Adrenal gland (tissue), 12 donors: ENCODE results near the gene PNPLA7. TPM values are rescaled to one million over a fixed set of nuclear protein-coding genes. Genes with fewer than 3 reads are reported as not detected.

Experiments used
- DNase-seq, 7 donors: peaks; one replicate each; pipeline ENCODE4 v3.0.0-alpha.2; 2019 to 2020
- H3K27ac ChIP-seq, 5 donors: fragments of 200-600 bp; sonication (generic) in 4 of 5; 1 replicate in 3 of 5; 2 replicates in 2 of 5; pipeline versions ENCODE4 v1.5.1 to v1.8.0; 2016 to 2020; ENCODE audit warnings: mild to moderate bottlenecking in 1 of 5
- H3K27me3 ChIP-seq: fragments of 200-600 bp; 2 replicates; pipeline ENCODE4 v1.8.0; 2021
- H3K36me3 ChIP-seq, 2 donors: fragments of 200-600 bp; replicated peaks in 1 of 2; 1 replicate in 1 of 2; 2 replicates in 1 of 2; pipeline versions ENCODE4 v1.5.1 to v1.8.0; 2018 to 2022
- H3K4me1 ChIP-seq, 2 donors: fragments of 200-600 bp; replicated peaks in 1 of 2; 1 replicate in 1 of 2; 2 replicates in 1 of 2; pipeline versions ENCODE4 v1.5.1 to v1.8.0; 2018 to 2021
- H3K4me3 ChIP-seq, 4 donors: fragments of 200-600 bp; sonication (generic) in 3 of 4; one replicate each; pipeline ENCODE4 v1.5.1; 2016 to 2018
- H3K9me3 ChIP-seq, 3 donors: fragments of 200-600 bp; sonication (generic) in 1 of 3; replicated peaks in 1 of 3; 1 replicate in 2 of 3; 2 replicates in 1 of 3; pipeline versions ENCODE4 v1.5.1 to v1.8.0; 2016 to 2021
- CTCF ChIP-seq, 6 experiments: fragments of 450-650 bp in 4 of 6; fragments of 200-600 bp in 2 of 6; sonication (generic) in 1 of 6; IDR thresholded peaks; 1 replicate in 5 of 6; 2 replicates in 1 of 6; pipeline versions ENCODE4 v1.5.1 to v1.8.0; 2016 to 2021; ENCODE audit warnings: antibody characterized with exemption in 6 of 6, mild to moderate bottlenecking in 2 of 6, moderate library complexity in 1 of 6
- POLR2A ChIP-seq, 2 donors: fragments of 450-650 bp; IDR thresholded peaks; one replicate each; pipeline ENCODE4 v1.6.1; 2017; ENCODE audit warnings: antibody characterized with exemption in 2 of 2, mild to moderate bottlenecking in 2 of 2, moderate library complexity in 1 of 2
- WGBS, 4 donors: extraction: QIAGEN DNeasy Blood & Tissue Kit in 2 of 4; methylation state at CpG; one replicate each; pipeline versions ENCODE4 v1.1.5 to v1.1.7; 2013 to 2017; 5-methylcytosine and 5-hydroxymethylcytosine counted together
- intact Hi-C, 2 donors: fragments of 100-400 bp; cut with DNase I; formaldehyde crosslinking; loops; one replicate each; pipeline versions ENCODE4 v1.14.1 to v1.15.0; 2022 to 2023
- polyA plus RNA-seq, 3 donors: library from polyadenylated mRNA; stranded (reverse); fragments of 200-250 nt in 2 of 3; fragments of 350-450 nt in 1 of 3; fragmentation: Illumina TruSeq in 1 of 3; extraction: RNeasy Lipid Tissue Mini Kit (QIAGEN cat#74804) in 1 of 3; gene quantifications; one replicate each; pipeline ENCODE4 v1.2.3, GENCODE V29; 2013 to 2014
- total RNA-seq, 9 donors: library from RNA; depleted of rRNA in 4 of 9; stranded (reverse); fragments of >200 nt in 4 of 9; fragments of 120-200 nt in 1 of 9; fragmentation: NEBNext Ultra II Directional in 1 of 9; extraction: Animal tissue kit (Norgen Biotek cat#: 25700) in 1 of 9; gene quantifications; one replicate each; pipeline versions ENCODE4 v1.1.0 to v1.2.4, GENCODE V29; 2013 to 2023
- donor health status: healthy with polysubstance abuse.
- donor health status: Bipolar disorder and iron deficiency.
- donor health status: DM: yes; HTN: yes; CAD: no.
- donor health status: DM: no; HTN: no; CAD: no.
- donor health status: DM: no; HTN: no; CAD: no.
- donor health status: DM: yes; HTN: yes; CAD: no.

Gene PNPLA7
- total and polyA plus RNA-seq, 12 donors: 0.44 to 64.1 (median 10.8) TPM

GRCh38 chr9:137434498-137435380 is 115.5 kb downstream of the PNPLA7 start:
- Histone ChIP-seq H3K36me3 (no peaks in the 10 kb centered on the region), H3K4me3 (no peak overlapping the region), H3K27me3 (no peaks in the 10 kb centered on the region), H3K27ac (no peak overlapping the region), H3K9me3 (no peaks in the 10 kb centered on the region), H3K4me1 (peaks cover 0 to 9% of the 10 kb centered on the region in 2 donors)
- intact Hi-C loops: no loop called here
- no peak for DNase-seq
- no peak for TF ChIP-seq POLR2A (IDR thresholded peaks at IDR 0.05)
- TF ChIP-seq CTCF (IDR thresholded peaks at IDR 0.05): no peak
- WGBS, 4 donors: 74 to 86% (median 84%) methylated on average over 11 to 43 of the region's 43 CpGs

- Histone ChIP-seq H3K36me3 (no peaks in the 10 kb centered on the region), H3K4me1 (peaks cover 0 to 9% of the 10 kb centered on the region in 2 donors), H3K4me3 (no peak overlapping the region), H3K27me3 (no peaks in the 10 kb centered on the region), H3K27ac (no peak overlapping the region), H3K9me3 (no peaks in the 10 kb centered on the region)
- intact Hi-C loops: no loop called here
- no peak for TF ChIP-seq CTCF (IDR thresholded peaks at IDR 0.05)
- no peak for TF ChIP-seq POLR2A (IDR thresholded peaks at IDR 0.05)
- DNase-seq: no peak
- 71 to 100% (median 86%) methylated on average over 1 to 26 of the region's 26 CpGs for WGBS, 4 donors
Observed at GRCh38 chr9:137433916-137434431, 116.2 kb downstream of the PNPLA7 start.

- H3K27me3 ChIP-seq: no peaks in the 10 kb centered on the region
- no peak for DNase-seq
- H3K4me1 ChIP-seq: peaks cover 0 to 9% of the 10 kb centered on the region in 2 donors
- TF ChIP-seq CTCF (IDR thresholded peaks at IDR 0.05): no peak
- no peak for TF ChIP-seq POLR2A (IDR thresholded peaks at IDR 0.05)
- no peaks in the 10 kb centered on the region for H3K9me3 ChIP-seq
- intact Hi-C loops: no loop called here
- H3K4me3 ChIP-seq: no peak overlapping the region
- no peak overlapping the region for H3K27ac ChIP-seq
- 80 to 100% (median 87%) methylated on average over 1 to 19 of the region's 19 CpGs for WGBS, 4 donors
- H3K36me3 ChIP-seq: no peaks in the 10 kb centered on the region
Observed at GRCh38 chr9:137433349-137433915, 116.8 kb downstream of the PNPLA7 start.

- no peak for TF ChIP-seq POLR2A (IDR thresholded peaks at IDR 0.05)
- no peak for TF ChIP-seq CTCF (IDR thresholded peaks at IDR 0.05)
- peak in 1 of 7 donors; percentile 12 for DNase-seq
- Histone ChIP-seq H3K27ac (no peak overlapping the region), H3K4me1 (peaks cover 0 to 9% of the 10 kb centered on the region in 2 donors), H3K27me3 (no peaks in the 10 kb centered on the region), H3K9me3 (no peaks in the 10 kb centered on the region), H3K4me3 (no peak overlapping the region), H3K36me3 (no peaks in the 10 kb centered on the region)
- WGBS, 4 donors: 95% methylated on average over 20 of the region's 20 CpGs; no CpG with 5 or more reads in 2 of the 4 donors
- intact Hi-C loops: no loop called here
Observed at GRCh38 chr9:137432687-137433348, 117.4 kb downstream of the PNPLA7 start.
